ENCODE data around the gene SLC2A13. TPM values are rescaled to one million over a fixed set of nuclear protein-coding genes. Genes with fewer than 3 reads are reported as not detected.

The SLC2A13 gene
- total RNA-seq, 4 donors from 2014 or later: 9.2 to 15.2 (median 13.9) TPM

DNA sequence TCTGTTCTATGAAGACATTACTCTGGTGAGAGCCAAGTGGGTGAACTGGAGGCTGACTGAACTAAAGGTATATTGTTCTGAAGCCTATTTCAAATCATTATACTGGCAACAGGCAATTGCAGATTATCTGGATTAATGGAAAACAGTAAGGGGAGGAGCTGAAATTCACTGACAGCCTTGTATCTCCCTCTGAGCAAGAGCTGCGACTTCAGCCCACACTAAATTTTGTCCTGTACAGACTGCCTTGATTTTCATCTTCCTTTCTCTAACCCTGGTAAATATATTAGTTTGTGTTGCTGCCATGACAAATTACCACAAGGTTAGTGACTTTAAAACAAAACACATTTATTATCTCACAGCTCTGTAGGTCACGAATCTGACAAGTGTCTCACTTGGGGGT, 231.1 kb downstream of the SLC2A13 start:
- WGBS, 2 donors: 80 to 90% methylated on average over 2 of the region's 2 CpGs
- intact Hi-C loops (cut with DNase I; ENCODE audit: low total_unique reads): no loop called here
- TF ChIP-seq CTCF (IDR thresholded peaks at IDR 0.05) (no peak), POLR2A (IDR thresholded peaks at IDR 0.05) (no peak)

DNA sequence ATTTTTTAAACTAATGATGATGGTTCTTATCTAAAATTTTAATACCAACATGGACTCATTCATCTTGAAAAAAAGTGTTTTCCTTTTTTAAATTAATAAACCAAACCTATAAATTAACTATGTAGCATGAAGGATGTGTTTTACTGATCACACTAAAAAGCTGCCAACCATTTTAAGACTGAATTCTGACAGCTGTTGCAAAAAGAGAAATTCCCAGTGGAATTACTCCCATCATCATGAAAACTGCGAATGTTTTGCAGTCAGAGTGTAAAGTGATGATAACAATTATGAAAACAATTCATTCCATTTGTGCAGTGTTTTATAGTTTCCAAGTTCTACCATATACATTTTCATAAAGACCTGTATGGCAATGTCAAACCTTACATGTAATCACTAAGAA, 232.8 kb downstream of the SLC2A13 start:
- no peak for DNase-seq (ENCODE audit: low spot score in 2 of 2)
- H3K4me3 ChIP-seq (ENCODE audit: low read depth, poor library complexity, severe bottlenecking): no peak overlapping the region
- WGBS, 2 donors: 66 to 68% methylated on average over 1 of the region's 1 CpG
- intact Hi-C loops (cut with DNase I; ENCODE audit: low total_unique reads): no loop called here
- no peak for TF ChIP-seq POLR2A (IDR thresholded peaks at IDR 0.05)
- TF ChIP-seq CTCF (IDR thresholded peaks at IDR 0.05): no peak

More for the DNA sequence above, 231.1 kb downstream of the SLC2A13 start:
- DNase-seq (ENCODE audit: low spot score in 2 of 2): no peak
- no peak overlapping the region for H3K4me3 ChIP-seq (ENCODE audit: low read depth, poor library complexity, severe bottlenecking)

DNA sequence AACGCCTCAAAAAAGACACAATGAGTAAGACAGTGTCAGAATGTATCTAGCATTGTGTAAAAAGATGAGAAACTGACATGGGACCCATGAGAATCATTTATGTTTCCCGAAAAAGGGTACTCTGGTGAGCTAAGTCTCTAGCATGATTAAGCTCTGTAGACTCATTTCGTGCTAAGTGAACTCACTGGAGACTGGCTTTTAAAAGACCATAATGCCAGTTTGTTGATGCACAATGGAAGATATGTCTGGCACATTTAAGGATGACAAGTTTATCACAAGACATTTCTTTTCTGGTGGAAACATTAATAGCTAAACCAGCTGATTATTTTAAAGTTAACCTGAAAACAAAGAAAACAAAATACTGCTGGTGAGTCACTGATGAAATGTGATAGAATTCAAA, 233.5 kb downstream of the SLC2A13 start:
- WGBS, 2 donors: 83 to 87% methylated on average over 3 of the region's 3 CpGs
- TF ChIP-seq POLR2A (IDR thresholded peaks at IDR 0.05) (no peak), CTCF (IDR thresholded peaks at IDR 0.05) (no peak)
- intact Hi-C loops (cut with DNase I; ENCODE audit: low total_unique reads): no loop called here
- H3K4me3 ChIP-seq (ENCODE audit: low read depth, poor library complexity, severe bottlenecking): no peak overlapping the region
- no peak for DNase-seq (ENCODE audit: low spot score in 2 of 2)

DNA sequence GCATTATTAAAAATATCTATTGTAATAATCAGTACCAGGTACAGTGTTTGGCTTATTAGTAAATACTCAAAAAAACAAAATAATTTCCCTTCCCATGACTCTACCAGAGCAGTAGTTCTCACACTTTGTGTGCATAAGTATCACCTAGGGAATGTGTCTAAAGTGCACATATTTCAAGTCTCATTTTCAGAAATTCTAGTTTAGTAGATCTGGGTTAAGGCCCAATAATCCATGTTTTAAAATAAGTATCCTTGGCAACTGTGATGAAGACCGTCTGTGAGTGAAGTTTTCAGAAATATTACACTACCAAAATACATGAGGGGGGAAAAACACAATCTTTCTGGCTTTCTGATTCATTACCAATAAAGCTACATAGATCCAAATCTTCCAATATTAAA, 237.6 kb downstream of the SLC2A13 start:
- WGBS, 2 donors: 68 to 77% methylated on average over 1 of the region's 1 CpG
- intact Hi-C loops (cut with DNase I; ENCODE audit: low total_unique reads): no loop called here
- no peak for DNase-seq (ENCODE audit: low spot score in 2 of 2)
- TF ChIP-seq CTCF (IDR thresholded peaks at IDR 0.05) (no peak), POLR2A (IDR thresholded peaks at IDR 0.05) (no peak)
- no peak overlapping the region for H3K4me3 ChIP-seq (ENCODE audit: low read depth, poor library complexity, severe bottlenecking)

- WGBS, 2 donors: 71 to 83% methylated on average over 1 of the region's 1 CpG
- no peak overlapping the region for H3K4me3 ChIP-seq (ENCODE audit: low read depth, poor library complexity, severe bottlenecking)
- DNase-seq (ENCODE audit: low spot score in 2 of 2): no peak
- TF ChIP-seq POLR2A (IDR thresholded peaks at IDR 0.05) (no peak), CTCF (IDR thresholded peaks at IDR 0.05) (no peak)
- intact Hi-C loops (cut with DNase I; ENCODE audit: low total_unique reads): no loop called here
These were observed 238.1 kb downstream of the SLC2A13 start for GRCh38 chr12:39867631-39868327.

DNA sequence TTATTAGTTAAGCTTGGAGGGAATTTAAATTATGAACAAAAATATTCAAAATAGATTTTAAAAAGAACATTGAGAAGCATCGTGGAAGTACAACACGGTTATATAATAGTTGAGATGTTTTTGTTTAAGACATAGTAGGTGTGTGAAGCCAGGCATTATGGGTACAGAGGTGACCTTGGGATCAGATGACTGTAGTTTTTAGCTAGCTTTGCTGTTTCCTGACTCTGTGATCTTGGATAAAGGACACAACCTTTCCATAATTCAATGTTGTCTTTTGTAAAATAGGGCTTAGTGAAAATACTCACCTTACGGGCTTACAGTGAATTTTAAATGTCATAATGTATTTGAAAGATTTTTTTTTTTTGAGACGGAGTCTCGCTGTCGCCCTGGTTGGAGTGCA, 239.7 kb downstream of the SLC2A13 start:
- WGBS, 2 donors: 98 to 99% methylated on average over 6 of the region's 6 CpGs
- H3K4me3 ChIP-seq (ENCODE audit: low read depth, poor library complexity, severe bottlenecking): no peak overlapping the region
- DNase-seq (ENCODE audit: low spot score in 2 of 2): no peak
- TF ChIP-seq POLR2A (IDR thresholded peaks at IDR 0.05): no peak
- TF ChIP-seq CTCF (IDR thresholded peaks at IDR 0.05): no peak
- intact Hi-C loops (cut with DNase I; ENCODE audit: low total_unique reads): no loop called here

All from lower leg skin (tissue), 4 donors.